HG03025 (cell line): ENCODE measurements around the gene SLMAP.

Source experiments
- ATAC-seq: cut with Tn5 transposase; IDR thresholded peaks from one replicate; pipeline ENCODE4 v1.9.1; 2021; ENCODE audit warnings: mild to moderate bottlenecking, moderate library complexity; ENCODE audit not compliant: unreplicated experiment, low FRiP score

Gene SLMAP

DNA sequence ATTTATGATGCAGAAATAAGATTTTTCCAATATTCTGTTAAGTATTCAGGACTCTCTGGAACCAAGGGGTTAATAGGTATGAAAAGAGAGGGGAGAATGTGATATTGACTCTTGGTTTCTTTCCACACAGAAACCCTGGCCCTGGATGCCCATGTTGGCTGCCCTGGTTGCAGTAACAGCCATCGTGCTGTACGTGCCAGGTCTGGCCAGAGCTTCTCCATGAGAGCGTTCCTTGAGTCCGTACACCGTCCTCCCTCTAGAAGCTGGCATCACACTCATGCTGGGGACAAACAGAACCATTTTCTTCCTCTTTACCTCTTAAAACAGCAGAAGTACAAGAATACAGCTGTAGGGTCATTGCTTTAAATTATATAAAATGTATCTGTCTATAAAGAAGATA, 171.1 kb downstream of the SLMAP start:
- no peak for ATAC-seq

DNA sequence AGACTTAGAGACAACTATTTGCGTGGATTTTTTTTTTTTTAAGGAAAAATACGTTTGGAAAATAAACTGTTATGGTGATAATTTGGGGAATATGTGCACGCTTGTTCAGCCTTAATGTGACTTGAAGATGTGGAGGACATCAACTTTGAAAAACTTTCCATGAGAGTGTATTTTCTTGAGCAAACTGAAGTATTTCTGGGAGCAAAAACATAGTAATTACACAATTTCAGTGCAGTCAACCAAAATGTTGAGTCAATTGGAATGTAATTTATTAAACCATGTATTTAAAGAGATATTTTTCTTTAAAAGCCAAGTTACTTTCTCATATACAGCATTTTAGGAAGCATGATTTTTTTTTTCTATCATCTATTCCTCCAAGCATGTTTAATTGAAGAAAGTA, 171.8 kb downstream of the SLMAP start:
- no peak for ATAC-seq

- ATAC-seq, result no peak
Observed at GRCh38 chr3:57928511-57928910, 172.4 kb downstream of the SLMAP start.

DNA sequence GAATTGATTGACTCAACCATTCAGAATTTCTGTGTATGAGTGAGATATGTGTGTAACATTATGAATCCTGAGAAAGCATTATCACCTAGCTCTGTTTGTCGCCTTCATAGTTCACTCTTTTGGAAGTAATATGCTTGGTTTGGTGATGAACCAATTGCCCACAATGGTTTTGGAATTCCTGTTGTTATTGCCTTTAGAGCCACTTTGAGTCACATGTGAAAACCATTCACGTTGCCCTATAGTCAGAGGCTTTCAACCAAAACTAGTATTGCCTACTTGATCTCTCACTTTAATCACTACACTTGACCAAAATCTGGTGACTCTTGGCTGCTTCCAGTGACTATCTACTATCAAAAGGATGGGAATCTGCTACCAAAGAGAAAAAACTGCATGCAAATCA, 173.9 kb downstream of the SLMAP start:
- ATAC-seq, result no peak

- ATAC-seq, result no peak
Observed at GRCh38 chr3:57933602-57934001, 177.5 kb downstream of the SLMAP start.

DNA sequence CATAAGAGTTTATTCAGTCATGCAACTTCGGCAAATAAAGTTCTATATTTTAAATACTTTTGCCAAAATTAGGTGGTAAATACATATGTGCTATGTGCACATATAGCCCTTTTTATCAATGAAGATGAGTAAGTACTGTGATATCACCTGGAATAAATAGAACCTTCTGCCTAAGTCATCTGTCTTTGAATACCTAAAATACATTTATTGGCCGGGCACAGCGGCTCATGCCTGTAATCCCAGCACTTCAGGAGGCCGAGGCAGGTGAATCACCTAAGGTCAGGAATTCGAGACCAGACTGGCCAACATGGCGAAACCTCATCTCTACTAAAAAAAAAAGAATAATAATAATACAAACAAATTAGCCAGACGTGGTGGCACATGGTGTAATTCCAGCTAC, 178.3 kb downstream of the SLMAP start:
- no peak for ATAC-seq

GRCh38 chr3:57935539-57935938, 179.4 kb downstream of the SLMAP start:
- ATAC-seq, result no peak

GRCh38 chr3:57937092-57937491, 181.0 kb downstream of the SLMAP start:
- no peak for ATAC-seq

DNA sequence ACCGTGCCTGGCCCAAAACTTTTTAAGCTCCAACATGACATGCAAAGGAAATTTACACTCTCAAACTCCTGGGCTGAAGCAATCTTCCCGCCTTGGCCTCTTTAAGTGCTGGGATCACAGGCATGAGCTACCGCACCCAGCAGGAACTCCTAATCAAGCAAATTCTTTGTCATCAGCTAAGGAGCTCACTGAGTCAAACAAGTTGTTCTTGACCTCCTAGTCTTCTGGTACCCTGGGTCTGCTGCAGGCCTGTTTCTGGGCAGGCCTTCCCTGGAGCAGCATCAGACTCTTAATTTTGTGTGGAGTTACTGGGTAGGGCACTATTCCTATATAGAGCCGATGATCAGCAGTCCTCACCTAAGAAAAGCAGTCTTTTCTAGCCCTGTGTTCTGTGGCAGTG, 183.7 kb downstream of the SLMAP start:
- no peak for ATAC-seq

DNA sequence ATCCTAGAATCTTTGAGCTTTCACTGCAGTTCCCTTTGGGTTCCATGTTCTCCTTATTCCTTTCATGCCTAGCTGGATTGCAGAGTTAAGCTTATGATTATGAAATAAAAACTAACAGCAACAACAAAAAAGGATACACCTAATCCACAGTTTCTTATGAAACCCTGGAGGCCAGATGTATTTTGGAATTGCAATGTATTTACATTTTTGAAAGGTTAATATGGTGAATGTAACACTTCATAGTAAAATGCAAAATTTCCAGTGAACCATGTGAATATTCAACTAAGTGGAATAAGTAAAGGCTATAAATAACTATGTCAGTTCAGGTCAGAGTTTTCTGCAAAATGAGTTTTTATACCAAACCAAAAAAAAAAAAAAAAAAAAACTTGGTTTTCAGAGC, 186.3 kb downstream of the SLMAP start:
- ATAC-seq, result no peak

DNA sequence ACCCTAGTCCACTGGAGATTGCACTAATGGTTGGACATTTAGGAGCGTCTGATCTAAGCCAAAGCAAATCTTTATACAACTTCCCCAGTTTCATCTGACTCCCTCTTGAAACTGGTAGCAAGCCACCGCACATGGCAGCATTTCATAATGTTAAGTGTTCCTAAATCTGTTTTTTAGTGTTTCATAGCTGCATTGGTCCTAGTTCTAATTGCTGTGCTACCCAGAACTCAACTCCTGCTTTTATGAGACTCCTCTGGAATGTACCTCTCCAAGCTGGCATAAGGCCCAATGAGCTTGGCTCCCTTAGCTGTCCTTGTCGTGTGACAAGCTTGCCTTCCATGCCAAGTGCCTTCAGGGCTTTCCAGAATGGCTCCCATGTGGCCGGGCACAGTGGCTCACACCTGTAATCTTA, 186.8 kb downstream of the SLMAP start:
- no peak for ATAC-seq

GRCh38 chr3:57943525-57944495, 187.7 kb downstream of the SLMAP start:
- ATAC-seq, result no peak

GRCh38 chr3:57946970-57947381, 190.9 kb downstream of the SLMAP start:
- no peak for ATAC-seq

DNA sequence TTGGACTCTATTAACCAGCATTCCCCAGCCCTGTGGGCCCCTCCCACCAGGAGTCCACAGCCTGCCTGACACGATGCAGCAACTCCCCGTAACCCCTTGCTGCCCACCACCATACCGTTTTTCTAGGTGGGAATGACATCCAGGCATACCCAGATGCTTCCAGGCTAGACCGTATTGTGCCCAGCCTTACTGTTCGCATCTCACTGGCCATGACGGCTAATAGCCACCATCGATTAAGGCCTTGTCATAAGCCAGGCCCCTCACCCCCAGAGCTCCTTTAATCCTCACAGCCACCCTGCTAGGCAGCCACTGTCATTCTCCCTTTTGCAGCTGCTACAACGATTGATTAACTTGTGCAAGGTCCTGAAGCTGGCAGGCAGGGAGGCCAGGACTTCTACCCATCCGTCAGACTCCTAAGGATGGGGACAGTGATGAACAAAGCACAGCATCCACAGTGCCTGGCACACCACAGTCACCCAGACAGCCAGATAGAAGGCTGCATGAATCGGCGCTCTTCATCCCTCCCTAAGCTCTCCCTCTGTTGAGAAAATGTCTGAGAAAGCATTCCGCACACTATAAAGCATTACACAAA, 192.1 kb downstream of the SLMAP start:
- ATAC-seq, result no peak

GRCh38 chr3:57948781-57949242, 192.7 kb downstream of the SLMAP start:
- no peak for ATAC-seq

GRCh38 chr3:57949344-57949743, 193.2 kb downstream of the SLMAP start:
- ATAC-seq, result no peak

DNA sequence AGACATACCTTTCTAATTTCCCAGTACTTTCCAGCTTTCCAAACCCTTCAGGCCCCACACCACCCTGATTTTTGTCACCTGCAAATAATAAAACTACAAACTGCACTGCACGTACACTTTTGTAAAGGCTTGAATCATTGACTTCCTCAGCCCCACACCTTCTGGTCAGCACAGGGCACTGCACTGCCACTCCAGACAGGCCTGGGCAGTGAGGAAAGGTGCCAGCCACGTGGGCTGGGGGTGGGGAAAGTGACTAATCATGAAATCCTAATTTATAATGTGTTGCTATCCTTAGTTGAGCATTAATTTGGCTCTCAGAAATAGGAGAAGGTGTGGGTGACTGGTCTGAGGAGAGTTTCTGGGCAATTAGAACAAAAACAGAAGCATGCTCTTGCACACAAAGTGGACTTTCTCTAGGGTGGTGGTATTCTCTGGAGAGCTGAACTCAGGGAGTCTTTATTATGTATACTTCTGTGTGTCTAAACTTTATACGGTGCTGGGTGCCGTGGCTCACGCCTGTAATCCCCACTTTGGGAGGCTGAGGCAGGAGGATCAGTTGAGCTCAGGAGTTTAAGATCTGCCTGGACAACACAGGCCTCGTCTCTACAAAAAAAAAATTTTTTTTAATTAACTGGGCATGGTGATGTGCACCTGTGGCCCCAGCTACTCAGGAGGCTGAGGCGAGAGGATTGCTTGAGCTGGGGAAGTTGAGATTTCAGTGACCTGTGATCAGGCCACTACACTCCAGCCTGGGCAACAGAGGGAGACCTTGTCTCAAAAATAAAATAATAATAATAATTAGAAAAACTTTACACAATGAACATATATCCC, 193.9 kb downstream of the SLMAP start:
- ATAC-seq, result no peak

DNA sequence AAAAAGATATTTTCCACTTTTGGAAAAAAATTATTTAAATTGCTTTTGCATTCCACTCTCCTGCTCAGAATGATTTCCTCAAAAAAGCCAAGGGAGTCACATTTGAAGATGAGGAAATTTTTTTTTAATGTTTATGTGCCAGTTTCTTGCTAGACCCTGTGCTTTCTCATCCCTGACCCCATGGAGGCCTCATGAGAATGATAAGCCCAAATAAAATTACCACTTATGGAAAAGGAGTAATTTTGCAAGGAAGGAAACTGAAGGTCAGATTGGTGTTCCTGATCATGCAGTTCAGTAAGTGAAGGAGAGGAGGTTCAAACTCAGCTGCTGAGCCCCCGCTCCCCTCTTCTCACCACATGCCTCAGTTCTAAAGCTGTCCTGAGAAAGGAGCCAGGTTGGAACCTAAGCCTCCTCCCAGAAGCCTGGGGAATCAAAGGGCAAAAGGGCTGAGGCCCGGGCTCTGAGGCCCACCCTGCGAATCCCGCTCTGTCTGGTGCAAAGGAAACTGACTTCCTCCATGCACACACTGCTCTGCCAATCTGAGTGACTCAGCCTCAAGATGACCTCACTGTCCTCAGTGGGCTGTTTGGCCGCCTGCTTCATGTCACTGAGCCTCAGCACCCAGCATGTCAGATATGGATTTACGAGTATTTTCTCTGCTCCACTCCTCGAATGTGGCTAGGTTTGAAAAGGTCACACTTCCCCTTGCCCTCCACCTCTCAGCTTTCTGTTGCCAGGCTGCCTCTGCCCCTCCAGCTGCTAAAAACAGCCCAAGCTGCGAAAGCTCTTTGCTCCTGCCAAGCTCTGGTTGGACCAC, 195.2 kb downstream of the SLMAP start:
- no peak for ATAC-seq

DNA sequence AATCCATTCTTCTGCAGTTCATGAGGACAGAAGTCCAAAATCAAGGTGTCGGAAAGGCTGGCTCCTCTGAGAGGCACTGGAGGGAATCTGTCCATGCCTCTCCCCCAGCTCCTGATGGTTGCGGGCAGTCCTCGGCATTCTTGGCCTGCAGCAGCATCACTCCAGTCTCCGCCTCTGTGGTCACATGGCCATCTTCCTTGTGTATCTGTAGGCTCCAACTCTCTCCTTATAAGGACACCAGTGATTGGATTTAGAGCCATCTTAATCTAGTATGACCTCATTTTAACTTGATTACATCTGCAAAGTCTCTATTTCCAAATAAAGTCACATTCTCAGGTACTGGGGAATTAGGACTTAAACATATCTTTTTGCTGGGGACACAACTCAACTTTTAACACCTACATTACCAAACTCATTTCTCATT, 196.1 kb downstream of the SLMAP start:
- no peak for ATAC-seq

GRCh38 chr3:57952651-57953050, 196.5 kb downstream of the SLMAP start:
- no peak for ATAC-seq
